HCT116 (cell line): ENCODE data around the gene HTRA3.

Source experiments
- EZH2 ChIP-seq: fragments of 200-600 bp; sonication (generic); IDR thresholded peaks from 2 replicates; pipeline ENCODE4 v1.6.1; 2017; ENCODE audit warnings: antibody characterized with exemption, mixed run types
- FOSL1 ChIP-seq: IDR thresholded peaks from 2 replicates; pipeline ENCODE4 v1.6.1; 2012; ENCODE audit warnings: low read depth
- SIN3A ChIP-seq: IDR thresholded peaks from 2 replicates; pipeline ENCODE4 v1.6.1; 2012; ENCODE audit warnings: low read depth
- YY1 ChIP-seq: IDR thresholded peaks from 2 replicates; pipeline ENCODE4 v1.6.1; 2011; ENCODE audit warnings: low read length, low read depth, moderate library complexity, mild to moderate bottlenecking; ENCODE audit not compliant: insufficient replicate concordance; ENCODE audit errors: extremely low read depth

DNA sequence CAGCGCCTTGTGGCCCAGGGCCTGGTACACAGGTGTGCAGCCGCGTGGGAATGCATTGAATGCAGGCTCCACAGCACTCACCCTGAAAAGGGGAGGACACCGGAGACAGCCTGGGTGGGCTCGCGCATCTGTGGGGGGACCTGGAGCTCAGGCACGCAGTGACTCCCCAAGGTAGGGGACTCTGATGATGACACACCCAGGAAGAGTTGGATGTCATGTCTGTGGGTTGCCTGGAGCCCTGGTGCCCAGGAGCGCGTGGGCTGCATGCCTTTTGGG lies 32.7 kb upstream of the HTRA3 start:
- TF ChIP-seq SIN3A, result no peak
- TF ChIP-seq FOSL1, result no peak
- TF ChIP-seq EZH2, result no peak
- TF ChIP-seq YY1, result no peak
